A172 (cell line): ENCODE measurements around the gene CDC42EP1. TPM values are rescaled to one million over a fixed set of nuclear protein-coding genes. Genes with fewer than 3 reads are reported as not detected.
"Not testable (repeated sequence)": the region's sequence is repeated elsewhere in the genome, so short reads cannot be mapped to it uniquely, and the experiment has no call there.

Experiments
- DNase-seq: peaks from one replicate; pipeline ENCODE4 v3.0.0-alpha.2; 2015; ENCODE audit warnings: low spot score
- total RNA-seq: library from RNA; depleted of rRNA; stranded (reverse); fragments of >200 nt; shearing (Covaris generic); gene quantifications from 2 replicates; pipeline ENCODE4 v1.2.3, GENCODE V29; 2014

Gene CDC42EP1
- total RNA-seq, 1 experiment from 2014 or later, result 18.2 TPM

DNA sequence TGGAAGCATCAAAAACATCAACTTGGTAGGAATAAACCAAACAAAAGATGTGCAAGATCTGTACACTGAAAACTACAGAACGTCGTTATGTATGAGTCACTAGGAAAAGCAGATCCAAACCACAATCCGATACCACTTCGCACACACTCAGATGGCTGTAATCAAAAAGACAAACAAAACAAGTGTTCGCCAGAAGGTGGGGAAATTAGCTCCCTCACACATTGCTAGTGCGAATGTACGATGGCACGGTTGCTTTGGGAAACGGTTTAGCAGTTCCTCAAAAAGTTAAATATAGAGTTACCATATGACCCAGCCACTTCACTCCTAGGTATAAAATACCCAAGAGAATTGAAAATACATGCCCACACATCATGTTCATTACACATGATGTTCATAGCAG lies 26.3 kb upstream of the CDC42EP1 start:
- peak; percentile 57 for DNase-seq

DNA sequence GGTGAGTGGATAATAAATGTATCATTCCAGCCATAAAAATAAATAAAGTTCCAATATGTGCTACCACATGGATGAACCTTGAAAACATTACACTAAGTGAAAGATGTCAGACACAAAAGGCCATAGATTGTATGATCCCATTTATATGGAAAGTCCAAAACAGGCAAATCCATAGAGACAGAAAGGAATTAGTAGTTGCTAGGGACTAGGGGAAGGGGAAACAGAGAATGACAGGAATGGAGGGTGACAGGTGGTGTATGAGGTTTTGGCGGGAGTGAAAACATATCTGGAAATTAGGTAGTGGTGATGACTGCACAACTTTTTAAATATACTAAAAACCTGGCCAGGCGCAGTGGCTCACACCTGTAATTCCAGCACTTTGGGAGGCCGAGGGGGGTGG lies 25.8 kb upstream of the CDC42EP1 start:
- no peak for DNase-seq

DNA sequence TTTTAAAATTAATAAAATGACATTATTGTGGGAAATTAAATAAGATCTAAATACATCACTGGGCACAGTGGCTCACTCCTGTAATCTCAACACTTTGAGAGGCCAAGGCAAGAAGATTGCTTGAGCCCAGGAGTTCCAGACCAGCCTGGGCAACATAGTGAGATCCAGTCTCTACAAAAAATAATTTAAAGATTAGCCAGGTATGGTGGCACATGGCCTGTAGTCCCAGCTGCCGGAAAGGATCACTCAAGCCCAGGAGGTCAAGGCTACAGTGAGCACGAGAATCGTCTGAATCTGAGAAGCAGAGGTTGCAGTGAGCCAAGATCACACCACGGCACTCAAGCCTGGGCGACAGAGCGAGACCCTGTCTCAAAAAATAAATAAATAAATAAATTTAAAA lies 25.1 kb upstream of the CDC42EP1 start:
- no peak for DNase-seq

DNA sequence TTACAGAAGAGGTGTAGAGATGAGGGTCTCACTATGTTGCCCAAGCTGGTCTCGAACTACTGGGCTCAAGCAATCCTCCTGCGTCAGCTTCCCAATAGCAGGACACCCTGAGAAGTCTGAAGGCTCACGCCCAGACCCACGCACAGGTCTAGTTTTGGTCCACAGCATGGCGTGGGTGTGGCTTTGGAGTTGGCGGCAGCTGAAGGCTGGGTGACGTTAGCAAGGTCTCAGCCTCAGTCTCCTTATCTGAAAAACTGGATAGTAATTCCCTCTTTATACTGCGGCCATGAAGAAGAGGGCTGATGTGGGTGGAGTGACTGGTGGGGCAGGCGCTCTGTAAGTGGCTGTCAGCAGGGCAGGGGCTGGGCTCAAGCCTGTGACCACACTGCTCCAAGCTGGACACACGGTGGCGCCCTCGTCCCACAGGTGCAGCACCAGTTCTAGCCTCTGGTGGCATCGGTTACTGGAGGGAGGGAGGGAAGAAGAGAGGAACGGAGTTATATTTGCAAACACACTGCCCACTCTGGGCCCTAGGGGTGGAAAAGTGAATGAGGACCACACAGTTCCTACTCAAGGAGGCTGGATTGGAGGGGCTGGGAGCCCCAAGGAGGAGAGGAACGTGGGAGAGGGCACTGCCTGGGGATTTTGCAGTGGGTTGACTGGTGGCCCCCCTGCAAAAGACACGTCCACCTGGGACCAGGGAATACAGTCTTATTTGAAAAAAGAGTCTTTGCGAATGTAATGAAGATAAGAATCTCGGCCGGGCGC lies 21.5 kb upstream of the CDC42EP1 start:
- DNase-seq, result peak; percentile 82

DNA sequence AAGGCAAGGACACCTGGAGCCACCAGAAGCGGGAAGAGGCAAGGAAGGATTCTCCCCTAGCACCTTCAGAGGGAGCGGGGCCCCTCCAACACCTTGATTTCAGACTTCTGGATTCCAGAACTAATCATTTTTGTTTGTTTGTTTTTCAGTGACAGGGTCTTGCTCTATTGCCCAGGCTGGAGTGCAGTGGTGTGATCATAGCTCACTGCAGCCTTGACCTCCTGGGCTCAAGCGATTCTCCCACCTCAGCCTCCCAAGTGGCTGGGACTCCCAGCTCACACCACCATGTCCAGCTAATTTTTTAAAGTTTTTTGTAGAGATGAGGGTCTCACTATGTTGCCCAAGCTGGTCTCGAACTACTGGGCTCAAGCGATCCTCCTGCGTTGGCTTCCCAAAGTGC lies 20.5 kb upstream of the CDC42EP1 start:
- DNase-seq, result not testable (repeated sequence)

DNA sequence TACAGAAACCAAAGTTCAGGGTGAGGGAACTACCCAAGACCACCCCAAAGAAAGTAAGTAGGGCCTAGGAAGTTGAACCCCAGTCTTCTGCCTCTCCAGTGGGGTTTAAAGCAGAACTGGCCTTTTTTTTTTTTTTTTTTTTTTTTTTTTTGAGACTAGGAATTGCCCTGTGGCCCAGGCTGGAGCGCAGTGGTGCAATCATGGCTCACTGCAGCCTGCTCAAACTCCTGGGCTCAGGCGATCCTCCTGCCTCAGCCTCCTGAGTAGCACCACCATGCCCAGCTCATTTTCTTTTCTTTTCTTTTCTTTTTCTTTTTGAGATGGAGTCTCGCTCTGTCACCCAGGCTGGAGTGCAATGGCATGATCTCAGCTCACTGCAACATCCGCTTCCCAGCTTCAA lies 17.9 kb upstream of the CDC42EP1 start:
- DNase-seq, result not testable (repeated sequence)

DNA sequence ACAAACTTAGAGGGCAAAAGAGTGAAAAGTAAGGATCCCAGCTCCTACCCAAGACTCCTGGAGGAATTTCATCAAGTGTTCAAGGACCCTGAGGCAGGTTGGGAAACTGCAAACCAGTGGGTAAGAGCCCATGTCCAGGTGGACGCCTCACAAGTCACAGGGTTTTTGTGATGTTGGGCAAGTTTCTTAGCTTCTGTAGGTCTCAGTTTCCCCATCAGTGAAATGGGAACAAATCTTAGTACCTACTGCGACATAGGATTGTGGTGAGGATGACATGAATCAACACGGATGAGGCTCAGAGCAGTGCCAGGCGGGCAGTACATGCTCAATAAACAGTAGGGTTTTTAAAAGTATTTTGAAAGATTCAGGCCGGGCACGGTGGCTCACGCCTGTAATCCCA lies 17.3 kb upstream of the CDC42EP1 start:
- DNase-seq, result no peak

DNA sequence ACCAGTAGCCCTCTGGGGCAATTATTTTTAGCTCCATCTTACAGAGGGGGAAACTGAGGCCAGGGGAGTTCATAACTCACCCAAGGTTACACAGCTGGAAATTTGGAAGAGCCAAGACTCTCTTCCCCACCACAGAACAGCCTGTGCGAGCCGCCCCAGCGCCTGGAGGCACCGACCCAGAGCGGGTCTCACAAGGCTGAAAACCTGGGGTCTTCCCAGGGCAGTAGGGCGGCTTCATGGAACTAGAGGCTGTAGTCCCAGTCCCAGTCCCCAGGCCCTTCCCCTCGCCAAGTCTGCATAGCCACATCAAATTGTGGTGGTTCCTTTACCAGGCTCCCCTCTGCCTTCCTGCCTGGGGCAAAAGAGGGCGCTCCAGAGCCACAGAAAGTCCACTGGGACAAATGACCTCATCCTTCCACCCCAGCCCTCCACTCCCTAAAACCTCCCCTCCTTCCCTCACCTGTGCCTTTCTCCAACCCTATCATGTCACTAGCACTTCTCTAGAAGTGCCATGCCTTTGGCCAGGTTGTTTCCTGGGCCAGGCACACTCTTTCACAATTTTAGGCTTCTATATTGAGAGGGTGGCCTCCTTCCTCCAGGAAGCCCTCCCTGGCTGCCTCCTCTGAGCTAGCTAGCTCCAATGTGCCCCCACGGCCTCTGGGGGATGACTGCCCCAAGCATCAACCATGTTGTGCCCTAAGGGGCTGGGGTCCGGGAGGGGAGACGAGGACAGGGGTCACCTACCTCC lies 15.2 kb upstream of the CDC42EP1 start:
- peak; percentile 65 for DNase-seq

DNA sequence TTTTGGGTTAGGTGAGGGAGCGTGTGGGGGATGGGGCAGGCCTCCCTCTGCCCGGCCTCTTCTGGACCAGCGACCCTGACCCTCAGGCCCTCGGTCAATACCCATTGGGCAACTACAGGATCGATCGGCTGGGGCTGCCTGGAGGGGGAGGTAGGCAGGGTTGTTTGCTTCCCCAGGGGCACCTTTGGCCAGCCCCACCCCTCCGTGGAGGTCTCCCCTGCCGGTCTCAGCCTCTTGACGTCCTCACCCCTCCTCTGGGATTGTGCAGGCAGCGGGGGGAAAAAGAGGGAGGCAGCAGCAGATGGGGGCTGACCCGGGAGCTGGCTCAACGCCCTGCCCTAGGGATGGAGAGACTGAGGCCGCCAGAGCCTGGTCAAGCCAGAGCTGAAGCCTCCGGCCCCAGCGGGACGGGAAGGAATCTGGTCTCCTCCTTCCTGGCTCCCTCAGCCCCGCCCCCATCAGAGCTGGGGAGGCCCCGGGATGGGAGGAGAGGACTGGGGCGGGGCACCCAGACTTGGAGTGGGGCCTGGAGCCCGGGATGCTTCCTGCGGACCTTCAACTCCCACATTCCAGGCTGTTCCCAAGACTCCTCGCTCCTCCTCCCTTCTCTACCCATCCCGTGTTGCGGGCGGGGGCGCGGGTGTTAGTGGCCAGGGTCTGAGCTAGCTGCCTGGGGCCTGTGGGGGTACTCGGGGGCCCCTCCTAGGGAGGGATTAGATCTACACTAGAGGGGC lies 14.4 kb upstream of the CDC42EP1 start:
- DNase-seq, result peak; percentile 87

DNA sequence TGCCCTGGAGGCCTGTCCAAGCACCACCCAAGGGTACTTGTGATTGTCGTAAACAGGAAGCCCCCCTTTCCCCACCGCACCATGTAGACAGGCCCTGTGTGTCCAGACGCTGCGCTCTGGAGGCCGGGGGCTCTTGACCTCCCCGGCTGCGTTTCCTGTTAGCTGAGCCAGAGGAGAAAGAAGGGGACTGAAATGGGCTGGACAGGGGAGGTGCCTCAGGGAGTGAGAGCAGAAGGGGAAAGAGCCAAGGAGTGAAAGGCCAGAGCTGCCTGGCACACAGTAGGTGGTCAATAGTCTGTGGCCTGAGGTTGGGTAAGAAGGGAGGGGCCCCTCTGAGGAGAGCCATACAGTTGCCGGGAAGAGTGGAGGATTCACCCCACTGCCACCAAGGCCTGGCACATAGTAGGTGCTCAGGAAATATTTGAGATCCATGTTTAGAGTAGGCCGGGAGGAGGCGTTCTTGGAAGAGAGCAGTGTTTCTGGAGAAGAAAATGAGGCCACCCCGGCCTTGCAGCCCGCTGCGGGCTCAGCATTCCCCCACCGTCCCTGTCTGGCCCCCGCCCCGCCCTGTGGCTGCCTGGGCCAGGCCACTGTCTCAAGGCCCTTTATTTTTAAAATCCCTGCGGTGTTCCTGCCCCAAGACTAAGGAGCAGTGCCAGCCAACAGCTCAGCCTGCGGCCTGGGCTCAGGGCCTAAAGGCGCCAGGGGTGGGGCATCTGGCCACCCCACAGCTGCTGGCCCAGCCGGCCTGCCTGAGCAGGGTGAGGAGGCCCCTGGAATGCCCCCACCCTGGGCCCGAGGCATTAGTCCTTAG lies 13.6 kb upstream of the CDC42EP1 start:
- peak; percentile 65 for DNase-seq

DNA sequence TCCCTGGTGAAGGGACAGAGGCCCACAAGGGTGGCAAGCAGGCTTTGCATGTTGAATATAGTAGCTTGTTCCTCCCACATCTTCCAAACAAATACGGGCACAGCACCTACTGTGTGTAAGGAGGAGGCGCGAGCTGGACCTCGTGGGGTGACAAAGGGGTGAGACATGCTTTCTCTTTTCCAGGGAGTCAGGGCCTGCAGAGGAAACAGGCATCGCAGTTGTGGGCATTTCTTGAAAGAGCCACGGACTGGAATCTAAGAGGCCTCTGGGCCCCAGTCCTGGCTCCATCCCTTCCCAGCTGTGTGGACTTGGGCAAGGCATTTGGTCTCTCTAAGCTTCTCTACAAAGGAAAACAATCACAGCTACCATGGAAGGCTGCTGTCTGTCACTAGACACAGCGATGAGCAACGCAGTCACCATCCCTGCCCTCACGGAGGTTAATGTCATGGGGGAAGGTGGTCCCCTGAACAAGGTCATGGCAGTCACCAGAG lies 13.0 kb upstream of the CDC42EP1 start:
- no peak for DNase-seq

DNA sequence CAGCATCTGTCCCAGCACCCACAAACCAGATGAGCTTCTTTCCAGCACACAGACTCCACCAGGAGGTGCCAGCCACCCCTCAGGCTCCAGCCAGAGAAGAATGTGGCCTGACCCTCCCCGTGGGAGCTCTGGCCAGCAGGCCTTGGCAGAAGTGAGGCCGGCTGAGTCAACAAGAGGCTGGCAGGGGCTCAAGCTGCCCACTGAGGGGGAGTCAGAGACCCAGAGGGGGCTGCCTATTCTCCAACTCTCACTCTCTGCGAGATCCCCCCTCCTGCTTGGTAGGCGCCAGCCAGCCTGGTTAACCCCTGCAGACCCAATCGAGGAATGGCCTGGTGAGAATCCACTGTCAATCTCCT lies 10.6 kb upstream of the CDC42EP1 start:
- peak; percentile 47 for DNase-seq

DNA sequence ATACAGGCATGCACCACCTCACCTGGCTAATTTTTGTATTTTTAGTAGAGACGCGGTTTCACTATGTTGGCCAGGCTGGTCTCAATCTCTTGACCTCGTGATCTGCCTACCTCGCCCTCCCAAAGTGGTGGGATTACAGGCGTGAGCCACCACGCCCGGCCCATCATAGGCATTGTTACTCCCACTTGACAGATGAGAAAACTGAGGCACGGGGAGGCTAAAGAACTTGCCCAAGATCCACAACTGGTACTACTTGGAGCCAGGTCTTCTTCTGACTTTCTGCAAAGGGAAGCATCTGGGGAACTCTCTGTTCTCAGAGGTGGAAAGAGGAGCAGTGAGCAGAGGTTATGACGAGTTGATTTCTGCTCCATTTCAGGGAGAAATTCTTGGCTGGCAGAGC lies 9.4 kb upstream of the CDC42EP1 start:
- DNase-seq, result not testable (repeated sequence)

DNA sequence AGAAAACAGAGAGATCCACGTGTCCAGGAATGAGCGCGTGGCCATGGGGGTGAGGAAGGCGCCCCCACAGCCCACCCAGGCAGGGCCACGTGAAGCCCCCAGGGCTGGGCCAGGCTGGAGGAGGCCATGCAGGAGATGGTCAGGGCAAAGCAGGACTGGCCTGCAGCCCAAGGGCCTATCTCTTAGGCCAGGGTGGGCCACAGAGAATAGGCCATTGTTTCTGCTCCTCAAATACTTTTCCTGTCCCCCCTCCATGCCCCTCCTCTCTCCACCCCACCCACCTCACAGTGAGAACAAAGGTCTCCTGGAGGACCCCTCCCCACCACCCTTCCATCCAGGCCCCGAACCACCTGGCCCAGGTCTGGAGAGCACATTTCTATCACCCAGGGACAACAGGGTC lies 8.3 kb upstream of the CDC42EP1 start:
- DNase-seq, result no peak

DNA sequence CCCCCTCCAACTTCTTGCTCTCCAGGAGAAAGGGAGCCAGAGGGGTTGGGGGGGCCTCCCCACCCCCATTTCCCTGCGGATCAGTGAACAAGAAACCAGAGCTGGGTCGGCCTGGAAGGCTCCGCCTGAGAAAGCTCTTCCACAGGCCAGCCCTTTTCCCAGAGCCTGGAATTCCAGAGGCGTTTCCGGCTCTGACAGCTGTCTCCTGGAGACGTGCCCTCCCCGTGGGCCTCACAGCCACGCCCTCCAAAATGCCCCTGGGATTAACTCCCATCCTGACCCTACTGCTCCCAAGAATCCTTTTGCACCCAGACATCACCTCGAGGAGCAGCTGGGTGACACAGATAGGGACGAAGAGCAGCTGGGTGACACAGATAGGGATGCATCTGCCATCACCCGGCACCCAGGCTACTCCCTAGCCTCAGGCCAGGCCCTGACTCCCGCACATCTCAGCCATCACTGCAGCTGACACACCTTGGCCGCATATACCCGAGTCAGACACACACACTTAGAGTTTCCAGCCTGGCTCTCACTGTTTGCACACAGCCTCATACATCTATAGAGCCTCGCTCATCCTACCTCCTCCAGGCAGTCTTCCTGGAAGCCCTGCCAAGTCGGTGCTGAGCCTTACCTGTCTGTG lies 7.6 kb upstream of the CDC42EP1 start:
- peak; percentile 65 for DNase-seq

DNA sequence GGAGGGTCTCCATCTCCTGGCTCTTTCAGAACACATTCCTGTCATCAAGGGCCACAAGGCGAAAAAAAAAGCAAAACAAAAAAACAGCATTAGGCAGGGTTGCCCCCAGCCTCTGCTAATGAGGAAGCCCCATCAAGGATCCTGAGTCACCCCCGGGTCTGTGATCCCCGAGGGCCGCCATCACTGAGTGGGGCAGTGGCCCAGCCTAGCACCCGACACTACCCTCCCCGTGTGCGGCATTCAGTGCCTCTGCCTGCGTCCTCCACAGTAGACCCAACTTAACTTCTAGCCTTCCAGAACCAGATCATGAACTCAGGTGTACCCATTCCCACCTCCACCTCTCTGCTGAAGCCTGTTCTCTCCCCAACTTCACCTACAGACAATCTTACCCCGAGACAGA lies 6.6 kb upstream of the CDC42EP1 start:
- no peak for DNase-seq

DNA sequence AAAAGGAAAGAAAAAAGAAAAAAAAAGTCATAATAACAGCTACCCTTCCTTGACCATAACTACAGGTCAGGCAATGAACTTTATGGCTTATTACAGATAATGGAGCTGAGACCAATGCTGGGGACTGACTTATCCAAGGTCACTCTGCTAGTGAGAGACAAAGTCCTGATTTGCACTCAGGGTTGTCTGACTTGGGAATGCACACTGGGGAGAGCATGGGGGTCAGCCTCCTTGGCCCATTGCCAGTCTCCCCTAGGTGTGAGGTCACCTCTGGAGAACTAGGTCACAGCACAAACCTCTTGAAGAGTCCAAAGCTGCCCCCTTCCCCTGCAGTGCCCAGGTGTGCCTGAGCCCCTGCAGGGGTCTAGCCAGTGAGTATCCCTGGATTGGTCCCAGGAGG lies 5.3 kb upstream of the CDC42EP1 start:
- no peak for DNase-seq

DNA sequence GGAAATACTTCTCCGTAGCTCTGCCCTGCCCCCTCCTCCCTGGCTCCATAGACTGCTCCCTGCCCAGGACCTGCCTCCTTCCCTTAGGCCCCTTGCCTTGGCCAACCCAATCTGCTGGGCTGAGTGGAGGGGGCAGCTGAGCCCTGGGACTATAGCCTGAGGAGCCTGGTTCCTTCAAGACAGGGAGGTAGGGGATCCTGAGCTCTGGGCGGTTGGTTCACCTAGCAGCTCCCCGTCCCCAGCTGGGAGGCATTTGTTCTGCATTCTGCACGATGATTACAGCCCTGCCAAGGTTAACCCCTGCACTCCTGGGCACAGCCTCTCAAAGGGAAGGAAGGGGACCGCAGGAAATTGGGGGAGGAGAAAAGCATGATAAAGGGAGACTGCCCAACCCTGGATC lies 3.6 kb upstream of the CDC42EP1 start:
- DNase-seq, result no peak

DNA sequence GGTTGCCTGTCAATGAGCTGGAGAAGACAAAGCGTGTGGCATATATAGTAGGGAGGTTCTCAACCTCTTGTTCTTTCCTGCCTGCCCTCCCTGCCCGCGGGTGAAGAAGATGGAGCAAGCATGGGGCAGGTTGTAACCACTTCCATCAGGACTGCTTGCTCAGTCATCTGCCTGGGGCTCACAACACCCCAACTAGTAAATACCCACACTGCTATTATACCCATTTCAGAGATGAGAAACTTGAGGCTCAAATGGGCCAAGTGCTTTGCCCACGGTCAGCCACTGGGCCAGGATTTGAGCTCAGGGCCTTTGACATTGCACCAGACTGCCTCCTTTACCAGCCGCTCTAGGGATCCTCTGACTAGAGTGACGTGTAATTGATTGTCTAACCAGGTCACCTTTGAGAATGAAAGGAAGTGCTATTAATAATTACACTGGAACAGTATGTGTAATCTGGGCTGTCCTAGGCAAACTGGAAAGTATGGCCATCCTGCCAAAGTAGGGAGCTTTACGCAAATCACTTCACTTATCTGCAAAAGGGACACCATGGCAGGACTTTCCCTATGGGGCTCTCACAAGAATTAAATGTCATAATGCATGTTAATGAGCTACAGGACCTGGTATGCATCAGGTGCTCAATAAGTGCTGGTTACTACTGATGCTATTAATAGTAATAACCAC lies 2.8 kb upstream of the CDC42EP1 start:
- no peak for DNase-seq

DNA sequence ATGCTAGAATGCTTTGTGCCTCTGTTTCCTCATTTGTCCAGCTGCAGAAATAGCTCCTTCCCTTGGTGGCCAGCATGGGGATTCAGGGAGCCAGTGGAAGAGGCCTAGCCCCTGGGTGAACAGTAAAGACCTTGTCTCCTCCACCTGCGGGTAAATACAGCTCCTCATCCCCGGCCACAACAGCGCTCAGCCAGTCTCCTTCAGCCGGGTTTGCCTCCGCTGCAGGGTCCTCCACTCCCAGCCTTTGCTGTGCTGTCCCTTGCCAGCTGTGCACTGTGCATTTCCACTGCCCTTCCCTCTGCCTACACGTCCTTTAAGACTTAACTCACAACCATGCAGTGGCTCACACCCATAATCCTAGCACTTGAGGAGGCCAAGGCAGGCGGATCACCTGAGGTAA lies 1.5 kb upstream of the CDC42EP1 start:
- DNase-seq, result no peak

DNA sequence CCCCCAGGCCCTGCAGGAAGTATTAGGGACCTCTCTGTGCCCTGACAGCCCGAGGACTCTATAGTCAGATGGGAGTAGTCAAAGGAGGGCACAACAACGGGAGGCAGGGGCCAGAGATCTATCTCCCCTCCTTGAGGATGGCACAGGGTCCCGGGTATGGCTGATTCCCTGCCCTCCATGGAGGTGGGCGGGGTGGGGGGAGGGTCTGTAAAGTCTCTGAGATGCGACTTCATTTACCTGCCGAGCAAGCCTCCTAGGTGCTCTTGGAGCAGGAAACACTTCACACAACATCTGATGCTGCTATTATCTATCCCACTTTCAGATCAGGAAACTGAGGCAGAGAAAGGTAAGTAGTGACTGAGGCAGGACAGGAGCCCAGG lies 769 bp upstream of the CDC42EP1 start:
- DNase-seq, result no peak
